A549 (cell line): Measurements from ENCODE around the gene ARHGEF4.

Experiments used
- CTCF ChIP-seq: fragments of >200 bp; sonication (Bioruptor Twin); formaldehyde crosslinking; IDR thresholded peaks from 3 replicates; pipeline ENCODE4 v1.5.1; 2016
- HES2 ChIP-seq: fragments of >200 bp; sonication (Bioruptor Twin); formaldehyde crosslinking; IDR thresholded peaks from 2 replicates; pipeline ENCODE4 v1.6.1; 2016
- MAX ChIP-seq: IDR thresholded peaks from 2 replicates; pipeline ENCODE4 v1.6.1; 2012
- MYC ChIP-seq: IDR thresholded peaks from 2 replicates; pipeline ENCODE4 v1.6.1; 2012; ENCODE audit warnings: mild to moderate bottlenecking, inconsistent platforms, low read length, improper control_type of control experiment, borderline replicate concordance
- POLR2A ChIP-seq: IDR thresholded peaks from 2 replicates; pipeline ENCODE4 v1.6.1; 2012; ENCODE audit warnings: mild to moderate bottlenecking, low read length
- RAD21 ChIP-seq, 2 experiments: fragments of >200 bp in 1 of 2; sonication (Bioruptor Twin) in 1 of 2; formaldehyde crosslinking in 1 of 2; IDR thresholded peaks in 1 of 2; conservative IDR thresholded peaks in 1 of 2; 2 replicates in 1 of 2; 3 replicates in 1 of 2; pipeline ENCODE4 v1.6.1; 2012 to 2018; ENCODE audit warnings: inconsistent platforms in 1 of 2

- TF ChIP-seq MAX: no peak
- TF ChIP-seq CTCF: no peak
- no peak for TF ChIP-seq RAD21 (conservative IDR thresholded peaks at IDR 0.05 in 1 of 2, IDR thresholded peaks at IDR 0.05 in 1 of 2)
- TF ChIP-seq POLR2A: no peak
- TF ChIP-seq MYC: no peak
- TF ChIP-seq HES2: no peak
Observed at GRCh38 chr2:130854301-130854700, 17.6 kb downstream of the ARHGEF4 start.
